CD4-positive, alpha-beta T cell treated with Interleukin-17A for 4 hours (primary cell): Measurements from ENCODE around the gene GET4.

Experiments
- DNase-seq: peaks from one replicate; pipeline ENCODE4 v3.0.0-alpha.2; 2020; ENCODE audit warnings: mixed read lengths

Gene GET4

DNA sequence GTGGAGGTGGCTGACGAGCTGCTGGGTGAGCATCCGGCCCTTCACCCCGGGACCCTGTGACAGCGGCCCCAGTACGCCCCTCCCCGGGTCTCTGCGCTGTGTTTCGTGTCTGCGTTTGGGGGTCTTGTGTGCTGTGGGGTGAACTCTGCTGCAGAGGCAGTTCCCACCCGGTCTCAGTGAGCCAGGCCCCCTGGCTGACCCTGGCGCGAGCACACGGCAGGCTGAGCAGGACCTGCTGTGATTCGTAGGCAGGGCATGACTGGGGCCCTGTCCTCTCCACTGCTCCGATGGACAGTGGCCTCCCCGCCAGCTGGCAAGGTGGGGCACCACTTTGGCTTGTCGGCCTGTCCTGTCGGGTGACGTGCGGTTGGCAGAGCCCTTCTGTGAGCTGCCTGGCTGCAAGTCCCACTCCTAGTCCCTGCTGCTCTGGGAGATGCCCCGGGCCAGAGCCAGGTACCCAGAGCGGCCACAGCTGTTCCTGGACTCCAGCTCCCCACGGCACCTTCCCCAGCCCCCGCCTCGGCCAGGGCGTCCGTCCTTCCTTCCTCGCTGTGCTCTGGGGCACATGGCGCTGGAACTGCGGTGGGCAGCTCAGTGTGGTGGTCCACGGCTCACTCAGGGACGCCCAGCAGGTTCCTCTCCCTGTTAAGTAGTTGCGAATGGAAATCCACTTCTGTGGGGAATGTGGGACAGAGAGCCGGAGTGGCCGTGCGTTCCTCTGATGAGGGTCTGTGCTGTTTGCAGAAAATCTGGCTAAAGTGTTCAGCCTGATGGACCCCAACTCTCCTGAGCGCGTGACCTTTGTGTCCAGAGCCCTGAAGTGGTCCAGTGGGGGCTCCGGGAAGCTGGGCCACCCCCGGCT is 10.5 kb downstream of the GET4 start:
- no peak for DNase-seq

DNA sequence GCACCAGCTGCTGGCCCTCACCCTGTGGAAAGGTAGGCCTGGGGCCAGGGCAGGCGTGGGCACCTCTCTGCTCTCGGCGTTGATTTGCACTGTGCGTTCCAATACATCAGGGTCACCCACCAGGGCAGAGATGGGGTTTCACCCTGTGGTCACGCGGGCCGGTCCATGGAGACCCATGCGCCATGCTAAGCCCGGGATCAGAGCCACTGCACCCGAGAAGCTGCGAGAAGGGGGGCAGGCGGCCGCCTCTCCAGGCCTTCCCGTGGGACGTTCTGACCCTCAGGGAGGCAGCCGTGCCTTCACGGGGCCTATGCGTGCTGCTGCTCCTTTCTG is 11.1 kb downstream of the GET4 start:
- no peak for DNase-seq

DNA sequence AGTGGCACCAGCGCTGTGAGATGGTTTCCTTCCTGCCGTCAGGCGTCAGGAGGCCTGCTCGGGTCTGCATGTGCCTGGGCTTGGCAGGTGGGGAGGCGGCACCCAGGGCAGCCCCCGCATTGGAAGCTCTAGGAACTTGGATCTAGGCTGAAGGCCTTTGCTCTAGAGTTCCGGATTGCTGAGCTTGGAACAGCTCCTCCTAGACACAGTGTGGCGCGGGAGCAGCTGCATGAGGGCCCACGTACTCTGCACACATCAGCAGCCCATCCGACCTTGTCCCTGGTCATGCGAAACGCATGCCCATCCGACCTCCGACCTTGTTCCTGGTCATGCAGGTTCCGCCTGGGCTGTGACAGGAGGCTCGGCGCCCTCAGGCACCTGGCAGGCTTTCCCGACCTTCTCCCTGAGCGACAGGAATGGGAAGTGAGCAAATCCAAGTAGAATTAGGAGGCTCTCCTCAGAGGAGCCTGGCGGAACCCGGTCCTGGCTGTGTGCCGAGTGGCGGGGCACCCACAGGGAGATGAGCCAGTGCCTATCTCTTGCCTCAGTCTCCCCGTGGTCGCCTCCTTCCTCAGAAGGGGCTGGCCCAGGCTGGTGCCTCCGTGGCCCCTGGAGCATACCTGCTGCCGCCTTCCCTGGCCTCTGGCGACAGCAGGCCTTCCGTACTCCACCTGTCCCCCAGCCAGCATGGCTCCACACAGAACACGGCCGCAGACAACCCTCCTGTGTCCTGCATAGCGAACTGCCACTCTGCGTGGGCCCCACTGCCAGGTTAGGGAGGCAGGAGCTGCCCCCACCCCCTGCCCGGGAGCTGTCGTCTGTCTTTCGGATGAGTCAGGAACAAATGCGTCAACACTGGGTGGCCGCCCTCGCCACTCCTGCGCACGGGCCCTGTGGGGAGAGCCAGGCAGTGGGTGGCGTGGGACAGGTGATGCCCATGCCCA is 12.0 kb downstream of the GET4 start:
- DNase-seq, result no peak

DNA sequence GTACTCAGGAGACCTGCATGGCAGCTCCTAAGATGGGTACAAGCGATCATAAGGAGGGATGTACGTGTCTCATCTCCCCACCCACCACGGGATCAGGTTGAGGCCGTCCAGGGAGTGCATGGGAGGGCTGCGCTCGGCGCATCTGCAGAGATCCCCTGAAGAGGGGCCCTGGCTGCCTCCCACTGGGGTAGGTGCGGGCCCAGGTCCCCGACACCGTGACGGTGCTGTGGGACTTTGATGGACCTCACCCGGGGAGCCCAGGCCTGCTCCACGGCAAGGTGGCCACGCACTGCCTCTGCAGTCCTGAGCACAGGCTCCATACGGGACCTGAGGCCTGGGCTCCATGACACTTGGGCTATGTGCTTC is 12.7 kb downstream of the GET4 start:
- DNase-seq, result no peak

DNA sequence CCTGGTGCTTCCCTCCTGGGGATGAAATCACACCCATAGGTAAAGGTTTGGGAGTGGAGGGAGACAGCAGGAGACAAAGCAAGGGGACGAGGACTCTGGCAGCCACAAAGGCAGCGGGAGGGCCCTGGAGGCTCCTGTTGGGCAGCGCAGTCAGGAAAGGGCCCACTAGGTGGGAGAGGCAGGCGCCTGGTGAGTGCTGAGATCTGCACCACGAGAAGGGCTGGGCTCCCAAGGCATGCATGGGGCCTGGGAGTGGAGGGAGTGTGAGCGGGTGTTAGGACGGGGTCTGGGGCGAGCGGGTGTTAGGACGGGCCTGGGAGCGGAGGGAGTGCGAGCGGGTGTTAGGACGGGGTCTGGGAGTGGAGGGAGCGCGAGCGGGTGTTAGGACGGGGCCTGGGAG is 13.0 kb downstream of the GET4 start:
- no peak for DNase-seq

DNA sequence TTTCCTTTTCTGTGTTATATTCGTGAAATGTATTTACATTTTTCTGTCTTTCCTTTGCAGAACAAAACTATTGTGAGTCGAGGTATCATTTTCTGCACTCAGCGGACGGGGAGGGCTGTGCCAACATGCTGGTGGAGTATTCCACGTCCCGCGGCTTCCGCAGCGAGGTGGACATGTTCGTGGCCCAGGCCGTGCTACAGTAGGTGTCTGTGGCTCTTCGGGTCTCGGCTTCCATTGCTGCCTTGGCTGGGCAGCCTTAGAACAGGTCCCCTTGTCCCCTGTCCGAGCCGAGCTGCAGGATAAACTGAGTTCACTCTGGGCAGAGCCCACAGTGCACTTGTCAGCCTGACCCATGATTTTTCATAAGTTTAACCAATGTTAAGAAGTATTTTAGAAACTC is 14.5 kb downstream of the GET4 start:
- DNase-seq, result no peak

DNA sequence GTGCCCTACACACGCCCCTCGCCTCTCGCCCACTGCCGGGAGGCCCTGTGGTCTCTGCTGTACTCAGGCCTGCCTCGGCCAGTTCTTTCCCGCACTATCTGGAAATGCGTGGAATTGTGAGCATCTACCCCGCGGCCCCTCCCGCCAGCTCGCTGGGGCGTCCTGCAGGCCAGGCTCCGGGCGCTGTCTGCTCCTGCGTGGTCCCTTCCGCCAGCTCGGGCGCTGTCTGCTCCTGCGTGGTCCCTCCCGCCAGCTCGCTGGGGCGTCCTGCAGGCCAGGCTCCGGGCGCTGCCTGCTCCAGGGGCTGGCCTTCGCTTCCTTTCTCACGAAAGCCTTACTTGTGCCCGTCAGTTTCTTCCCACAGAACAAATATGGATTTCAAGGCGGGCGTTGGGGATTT is 14.9 kb downstream of the GET4 start:
- DNase-seq, result no peak

DNA sequence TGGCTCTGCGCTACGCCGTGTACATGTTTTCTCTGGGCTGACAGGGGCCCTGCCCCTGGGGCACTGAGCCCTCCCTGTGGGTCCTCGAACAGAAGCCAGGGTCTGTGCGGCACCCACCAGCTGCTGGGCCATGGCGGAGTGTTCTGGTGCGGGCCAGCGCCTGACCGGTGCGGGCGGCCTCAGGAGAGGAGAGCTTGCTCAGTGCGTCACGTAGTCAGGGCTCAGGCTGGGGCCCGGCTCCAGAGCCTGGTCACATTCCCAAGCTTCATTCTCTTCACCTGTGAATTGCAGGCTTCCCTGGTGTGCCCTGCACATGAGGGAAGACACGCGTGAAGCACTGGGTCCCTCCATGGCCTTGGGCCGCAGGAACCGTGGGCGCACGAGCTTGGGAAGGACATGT is 15.5 kb downstream of the GET4 start:
- DNase-seq, result no peak

DNA sequence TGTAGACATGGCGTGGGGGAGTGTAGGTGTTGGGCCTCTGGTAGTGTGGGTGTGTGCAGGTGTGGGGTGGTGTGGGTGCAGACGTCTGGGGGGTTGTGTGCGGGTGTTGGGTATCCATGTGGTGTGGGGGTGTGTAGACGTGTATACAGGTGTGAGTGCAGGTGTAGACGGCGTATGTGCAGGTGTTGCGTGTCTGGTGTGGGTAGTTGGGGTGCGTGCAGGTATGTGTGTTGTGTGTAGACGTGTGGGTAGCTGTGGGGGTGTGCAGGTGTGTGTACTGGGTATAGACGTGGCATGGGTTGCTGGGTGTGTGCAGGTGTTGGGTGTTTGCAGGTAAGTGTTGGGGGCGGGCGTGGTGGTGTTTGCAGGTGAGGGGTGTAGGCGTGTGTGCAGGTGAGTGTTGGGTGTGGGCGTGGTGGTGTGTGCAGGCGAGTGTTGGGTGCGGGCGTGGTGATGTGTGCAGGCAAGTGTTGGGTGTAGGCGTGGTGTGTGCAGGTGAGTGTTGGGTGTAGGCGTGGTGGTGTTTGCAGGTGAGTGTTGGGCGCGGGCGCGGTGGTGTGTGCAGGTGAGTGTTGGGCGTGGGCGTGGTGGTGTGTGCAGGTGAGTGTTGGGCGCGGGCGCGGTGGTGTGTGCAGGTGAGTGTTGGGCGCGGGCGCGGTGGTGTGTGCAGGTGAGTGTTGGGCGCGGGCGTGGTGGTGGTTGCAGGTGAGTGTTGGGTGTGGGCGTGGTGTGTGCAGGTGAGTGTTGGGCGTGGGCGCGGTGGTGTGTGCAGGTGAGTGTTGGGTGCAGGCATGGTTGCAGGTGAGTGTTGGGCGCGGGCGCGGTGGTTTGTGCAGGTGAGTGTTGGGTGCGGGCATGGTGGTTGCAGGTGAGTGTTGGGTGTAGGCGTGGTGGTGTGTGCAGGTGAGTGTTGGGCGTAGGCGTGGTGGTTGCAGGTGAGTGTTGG is 16.6 kb downstream of the GET4 start:
- no peak for DNase-seq

DNA sequence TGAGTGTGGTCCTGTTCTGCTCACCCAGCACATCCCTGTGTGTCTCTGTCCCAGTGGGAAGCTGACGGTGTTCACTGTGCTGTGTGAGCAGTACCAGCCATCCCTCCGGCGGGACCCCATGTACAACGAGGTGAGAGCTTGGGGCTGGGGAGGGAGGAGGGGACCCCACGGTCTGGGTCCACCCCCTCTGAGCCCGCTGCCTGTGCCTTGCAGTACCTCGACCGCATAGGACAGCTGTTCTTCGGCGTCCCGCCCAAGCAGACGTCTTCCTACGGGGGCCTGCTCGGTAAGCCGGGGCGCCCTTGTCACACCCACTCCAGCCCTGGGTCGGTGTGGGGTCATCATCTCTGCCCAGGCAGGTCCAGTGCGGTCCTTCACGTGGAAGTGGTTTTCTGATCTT is 17.3 kb downstream of the GET4 start:
- DNase-seq, result no peak

DNA sequence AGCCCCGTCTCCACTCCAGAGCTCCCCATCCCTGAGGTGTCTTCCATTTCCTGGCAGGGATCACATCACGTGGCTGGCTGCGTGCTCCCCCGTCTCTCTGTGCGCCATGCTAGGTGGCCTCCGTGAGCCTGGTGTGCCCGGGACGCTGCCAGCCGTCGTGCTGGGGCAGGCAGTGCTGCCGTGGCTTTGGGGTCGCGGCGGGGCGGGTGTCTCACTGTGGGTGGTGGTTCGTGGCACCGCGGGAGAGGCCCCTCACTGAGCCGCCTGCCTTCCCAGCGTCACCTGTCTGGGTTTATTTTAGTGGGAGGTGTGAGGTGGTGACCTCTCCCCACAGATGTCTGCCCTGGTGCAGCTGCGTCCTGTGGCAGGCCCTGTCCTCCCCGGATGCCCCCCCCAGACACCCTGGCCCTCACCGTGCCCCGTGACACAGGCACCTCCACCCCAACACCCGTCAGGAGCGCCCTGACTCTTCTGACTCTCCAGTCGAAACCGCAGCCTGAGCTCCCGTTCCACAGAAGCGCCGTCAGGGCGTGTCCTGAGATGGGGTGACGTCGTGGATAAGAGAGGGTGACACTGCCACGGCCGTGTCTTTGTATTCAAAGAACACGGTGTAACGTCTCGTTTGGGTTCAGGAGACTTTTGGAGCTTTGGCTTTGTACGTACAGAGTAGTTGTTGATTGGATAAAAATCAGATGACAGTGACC is 18.0 kb downstream of the GET4 start:
- no peak for DNase-seq

DNA sequence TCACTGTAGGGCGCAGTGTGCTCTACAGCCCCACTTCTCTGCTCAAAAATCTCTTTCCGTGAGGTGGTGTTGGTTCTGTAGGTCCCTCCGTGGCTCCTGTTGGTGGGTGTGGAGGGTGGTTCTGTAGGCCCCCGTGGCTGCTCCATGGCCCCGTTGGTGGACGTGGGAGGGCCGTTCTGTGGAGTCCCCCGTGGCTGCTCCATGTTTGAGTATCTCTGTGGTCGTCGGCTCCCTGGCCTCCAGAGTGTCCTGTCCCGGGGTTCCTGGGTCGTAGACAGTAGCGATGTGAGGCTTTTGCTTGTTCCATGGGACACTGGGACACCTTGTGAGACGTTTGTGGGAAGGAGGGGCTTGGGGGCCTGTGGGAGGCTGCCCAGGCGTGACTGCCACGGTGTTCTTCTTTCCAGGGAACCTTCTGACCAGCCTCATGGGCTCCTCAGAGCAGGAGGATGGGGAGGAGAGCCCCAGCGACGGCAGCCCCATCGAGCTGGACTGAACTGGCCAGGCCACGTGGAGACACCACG is 18.6 kb downstream of the GET4 start:
- DNase-seq, result no peak

DNA sequence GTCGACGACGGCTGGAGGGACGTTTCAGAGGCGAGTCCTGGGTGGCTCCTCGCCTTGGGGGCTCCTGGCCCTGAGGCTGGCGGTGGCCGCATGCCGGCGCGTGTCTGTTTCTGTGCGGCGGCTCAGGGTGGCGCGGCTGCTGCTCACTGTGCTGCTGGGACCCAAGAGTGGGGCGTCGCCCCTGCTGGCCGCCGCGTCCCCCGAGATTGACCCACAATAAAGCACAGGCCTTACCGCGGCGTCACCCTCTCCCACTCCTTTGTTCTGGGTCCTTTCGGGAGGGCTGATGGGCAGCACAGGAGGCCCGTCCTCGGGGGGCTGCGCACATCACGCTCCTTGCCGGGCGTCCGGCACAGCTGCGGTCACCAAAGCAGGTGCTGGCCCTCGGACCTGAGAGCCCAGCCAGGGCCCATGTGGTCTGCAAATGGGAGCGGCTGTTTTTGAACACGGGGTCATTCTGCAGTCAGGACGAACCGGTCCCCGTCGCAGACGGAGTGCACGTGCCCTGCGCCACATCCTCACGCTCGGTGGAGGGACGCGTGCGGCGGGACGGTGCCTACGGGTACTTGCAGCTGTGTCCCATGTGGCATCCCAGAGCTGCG is 19.2 kb downstream of the GET4 start:
- no peak for DNase-seq

DNA sequence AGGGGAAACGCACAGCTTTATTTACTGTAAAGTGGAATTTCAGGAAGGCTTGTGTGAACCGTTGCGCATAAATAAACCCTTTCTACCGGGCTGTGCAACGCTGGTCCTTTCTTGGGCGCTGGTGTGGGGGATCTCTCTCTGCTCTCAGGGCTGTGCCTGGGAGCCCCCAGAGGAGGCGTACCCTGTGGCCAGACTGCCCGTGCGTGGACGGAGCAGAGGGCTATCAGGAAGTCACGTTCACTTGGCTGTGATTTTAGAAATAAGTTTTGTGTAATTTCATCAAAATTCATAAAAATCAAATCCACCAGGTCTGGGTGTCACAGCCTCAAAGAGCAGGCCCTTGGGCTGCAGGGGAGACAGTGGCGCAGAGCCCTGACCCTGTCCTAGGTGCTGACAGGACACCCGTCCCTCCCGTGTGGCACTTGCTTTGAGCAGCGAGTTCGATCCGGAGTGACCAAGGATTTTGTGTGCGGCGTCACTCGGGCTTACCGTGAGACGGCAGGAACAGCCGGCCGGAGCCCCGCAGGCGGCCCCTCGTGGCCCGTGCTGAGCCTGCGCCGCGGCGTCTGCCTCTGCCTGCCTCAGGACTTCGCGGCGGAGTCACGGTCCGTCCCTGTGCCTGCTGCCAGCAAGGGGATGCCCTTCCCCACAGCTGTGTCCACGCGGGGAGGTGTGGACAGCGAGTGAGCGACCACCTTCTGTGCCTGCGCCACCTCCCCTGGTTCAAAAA is 20.2 kb downstream of the GET4 start:
- no peak for DNase-seq

DNA sequence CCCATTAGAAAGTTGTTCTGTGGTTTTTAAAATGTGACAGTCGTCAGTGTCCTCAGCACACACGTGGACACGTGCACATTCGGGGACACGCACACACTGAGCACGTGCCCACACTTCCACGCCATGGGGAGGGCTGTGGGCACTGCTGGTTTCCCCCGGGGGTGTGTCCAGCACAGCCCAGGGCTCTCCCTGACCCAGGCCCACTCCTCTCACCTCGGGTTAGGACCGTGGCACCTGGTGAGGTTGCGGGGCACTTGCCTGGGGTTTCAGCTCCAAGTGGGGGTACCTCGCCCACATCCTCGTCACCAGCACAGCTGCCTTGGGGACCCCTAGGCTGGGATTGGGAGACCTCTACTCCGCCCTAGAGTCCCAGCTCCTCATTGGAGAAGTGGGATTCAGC is 20.7 kb downstream of the GET4 start:
- no peak for DNase-seq

DNA sequence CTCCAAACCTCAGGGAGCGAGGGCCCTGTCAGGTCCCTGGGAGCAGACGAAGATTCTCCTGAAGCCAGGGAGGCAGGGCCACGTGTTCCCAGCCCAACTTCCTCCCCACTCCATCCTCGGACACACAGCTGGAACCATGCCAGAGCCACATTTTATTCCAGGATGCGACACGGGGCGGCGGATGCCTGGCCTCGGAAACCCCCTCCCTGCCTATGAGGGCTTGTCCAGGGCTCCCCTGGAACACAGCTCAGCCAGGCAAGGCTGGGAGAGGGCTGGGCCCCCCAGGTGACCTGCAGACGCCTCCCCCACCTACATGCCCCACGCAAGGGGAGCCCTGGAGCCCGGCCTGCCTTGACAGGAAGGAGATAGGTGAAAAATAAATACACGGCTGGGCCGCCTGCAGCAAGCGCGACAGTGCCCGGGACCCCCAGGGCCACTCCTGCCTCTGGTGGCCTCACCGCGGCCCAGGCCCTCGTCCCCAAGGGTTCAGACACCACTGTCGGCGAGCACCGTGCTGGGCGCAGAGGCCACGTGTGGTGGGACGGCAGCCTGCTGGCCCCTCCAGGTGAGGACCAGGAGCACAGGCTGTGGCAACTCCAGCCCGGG is 21.5 kb downstream of the GET4 start:
- DNase-seq, result no peak

DNA sequence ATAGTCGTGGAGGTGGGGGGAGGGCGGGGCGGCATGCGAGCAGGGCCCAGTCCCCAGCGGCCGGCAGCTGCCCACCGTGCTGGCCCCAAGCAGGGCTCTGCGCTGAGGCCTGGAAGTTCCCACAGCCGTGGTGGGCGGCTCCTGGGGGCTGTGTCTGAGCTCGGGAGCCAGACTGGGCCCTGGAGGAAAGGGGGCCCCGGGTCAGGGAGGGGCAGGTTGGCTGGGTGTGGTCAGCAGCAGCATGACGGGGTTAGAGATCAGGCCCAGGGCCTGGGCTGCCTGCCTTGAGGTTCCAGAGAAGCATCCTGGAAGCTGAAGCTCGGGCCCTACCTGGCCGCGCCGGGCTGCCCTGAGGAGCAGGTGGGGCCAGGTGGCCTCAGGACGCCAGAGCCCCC is 22.1 kb downstream of the GET4 start:
- no peak for DNase-seq

DNA sequence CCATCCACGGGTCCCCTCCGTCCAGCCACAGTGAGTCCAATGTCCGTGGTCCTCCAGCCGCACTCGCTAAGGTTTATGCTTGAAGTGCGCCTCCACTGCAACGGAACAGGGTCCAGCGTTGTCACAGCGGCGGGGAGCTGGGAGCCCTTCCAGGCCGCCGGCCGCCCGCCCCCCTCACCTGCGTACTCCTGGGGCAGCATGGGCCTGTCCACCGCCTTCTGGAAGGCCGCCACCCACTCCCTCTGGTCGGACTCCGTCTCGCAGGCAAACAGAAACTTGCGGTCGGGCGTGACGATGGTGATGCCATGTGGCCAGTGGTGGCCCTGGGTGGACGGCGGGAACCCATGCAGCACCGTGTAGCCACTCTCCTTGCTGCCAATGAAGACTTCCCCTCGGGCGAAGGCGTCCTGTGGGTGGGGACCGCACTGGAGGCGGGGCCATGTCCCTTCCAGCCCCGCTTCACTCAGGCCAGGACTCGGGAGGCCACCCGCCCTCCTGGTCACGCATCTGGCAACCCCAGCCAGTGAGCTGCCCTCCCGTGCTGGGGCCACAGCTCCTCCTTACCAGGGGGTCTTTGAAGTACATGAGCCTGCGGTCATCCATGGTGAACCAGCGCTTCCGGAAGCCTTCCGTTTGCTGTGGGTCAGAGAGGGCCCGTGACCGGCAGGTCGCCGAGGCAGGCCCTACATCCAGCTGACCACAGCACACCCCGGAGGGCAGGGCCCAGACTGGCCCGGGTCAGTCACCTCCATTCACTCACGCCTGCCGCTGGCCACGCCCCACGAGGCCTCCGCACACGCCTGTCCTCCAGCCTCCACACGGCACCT is 22.7 kb downstream of the GET4 start:
- DNase-seq, result no peak

DNA sequence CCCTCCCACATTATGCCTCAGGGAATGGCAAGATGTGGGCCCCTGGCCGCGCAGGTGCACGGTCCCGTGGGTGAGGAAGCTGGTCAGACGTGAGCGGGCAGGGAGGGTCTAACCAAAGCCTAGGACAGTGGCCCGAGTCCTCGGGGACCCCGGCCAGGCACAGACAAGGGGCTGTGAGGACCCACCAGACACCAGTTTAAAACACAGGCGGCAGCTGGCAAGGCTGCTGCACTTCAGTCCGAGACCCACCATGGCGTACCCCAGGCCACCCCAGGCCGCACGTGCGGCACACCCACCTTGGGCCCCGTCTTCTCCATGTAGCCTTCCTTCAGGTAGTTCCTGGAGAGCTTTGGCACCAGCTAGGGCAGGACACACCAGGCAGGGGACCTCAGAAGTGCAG is 23.5 kb downstream of the GET4 start:
- DNase-seq, result no peak
